Myocyte (in vitro differentiated cells): Measurements from ENCODE around the gene ATP2B2. TPM values are rescaled to one million over a fixed set of nuclear protein-coding genes. Genes with fewer than 3 reads are reported as not detected.

Source experiments
- DNase-seq: peaks from one replicate; pipeline ENCODE4 v3.0.0-alpha.2; 2012; ENCODE audit warnings: low read depth
- total RNA-seq: library from RNA; depleted of rRNA; stranded (reverse); fragments of >200 nt; gene quantifications from 2 replicates; pipeline ENCODE4 v1.2.3, GENCODE V29; 2014

The ATP2B2 gene
- total RNA-seq, 1 donor from 2014 or later: 0.24 TPM

GRCh38 chr3:10530241-10530640 is 24.9 kb upstream of the ATP2B2 start:
- no peak for DNase-seq

DNA sequence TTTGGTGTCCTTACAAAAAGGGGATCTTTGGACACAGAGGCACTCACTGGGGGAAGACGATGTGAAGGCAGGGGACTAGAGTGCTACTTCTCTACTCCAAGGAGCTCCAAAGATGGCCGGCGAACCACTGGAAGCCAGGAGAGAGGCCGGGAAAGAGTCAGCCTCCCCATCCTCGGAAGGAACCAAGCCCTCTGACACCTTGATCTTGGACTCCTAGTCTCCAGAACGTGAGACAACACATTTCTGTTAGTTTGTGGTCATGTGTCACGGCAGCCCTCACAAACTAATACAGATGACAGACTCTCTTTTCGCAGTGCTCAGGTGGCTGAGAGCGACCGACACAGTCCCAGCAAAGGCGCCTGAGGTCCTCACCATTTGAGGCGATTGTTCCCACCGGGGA is 24.4 kb upstream of the ATP2B2 start:
- DNase-seq: no peak

DNA sequence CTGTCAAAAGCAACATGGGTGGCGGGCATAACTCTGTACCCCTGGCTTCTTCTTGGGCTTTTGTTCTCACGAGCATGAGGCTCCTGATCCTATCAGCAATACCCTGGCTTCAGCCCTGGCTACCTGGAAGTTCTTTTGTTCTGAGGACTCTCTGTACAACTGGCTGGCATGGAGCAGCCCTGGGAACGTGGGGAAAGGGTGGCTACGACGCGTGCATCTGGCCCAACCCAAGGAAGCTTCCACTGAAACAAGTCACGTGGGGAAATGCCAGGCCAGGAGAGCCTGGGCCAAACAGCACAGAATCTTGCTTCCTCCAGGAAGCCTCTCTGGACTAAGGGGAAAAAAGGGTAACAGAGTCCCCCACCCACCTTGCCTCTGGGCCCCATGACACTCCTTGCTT is 22.7 kb upstream of the ATP2B2 start:
- no peak for DNase-seq

DNA sequence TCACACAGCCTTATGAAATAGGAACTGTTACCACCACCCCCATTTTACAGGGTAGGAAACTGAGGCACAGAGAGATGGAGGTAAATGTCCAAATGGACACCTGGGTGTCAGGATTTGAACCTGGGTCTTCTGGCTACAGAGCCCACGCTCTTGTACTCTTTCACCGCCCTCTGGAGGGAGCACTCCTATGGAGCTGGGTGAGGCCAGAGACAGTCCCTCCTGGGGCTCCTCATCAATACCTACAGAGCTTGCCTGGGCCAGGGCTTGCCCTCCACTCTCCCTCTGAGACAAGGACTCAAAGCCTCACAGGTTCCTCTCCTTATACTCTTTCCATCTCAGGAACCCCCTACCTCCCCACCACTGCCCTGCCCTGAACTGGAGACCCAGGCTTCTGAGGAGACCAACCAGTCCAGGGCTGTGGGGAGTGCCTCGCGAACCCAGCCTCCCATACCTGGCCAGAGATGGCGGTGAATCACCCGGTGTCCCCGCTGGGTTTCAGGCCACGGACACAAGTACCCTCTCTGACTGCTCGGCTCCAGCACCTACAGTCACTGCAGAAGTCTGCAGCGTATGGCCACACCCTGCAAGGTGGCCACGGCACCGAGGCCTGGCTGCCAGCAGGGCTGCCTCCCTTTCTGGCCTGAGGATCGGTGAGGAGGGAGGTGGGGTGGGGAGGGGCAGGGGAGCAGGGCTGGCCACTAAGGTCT is 22.1 kb upstream of the ATP2B2 start:
- DNase-seq: no peak

DNA sequence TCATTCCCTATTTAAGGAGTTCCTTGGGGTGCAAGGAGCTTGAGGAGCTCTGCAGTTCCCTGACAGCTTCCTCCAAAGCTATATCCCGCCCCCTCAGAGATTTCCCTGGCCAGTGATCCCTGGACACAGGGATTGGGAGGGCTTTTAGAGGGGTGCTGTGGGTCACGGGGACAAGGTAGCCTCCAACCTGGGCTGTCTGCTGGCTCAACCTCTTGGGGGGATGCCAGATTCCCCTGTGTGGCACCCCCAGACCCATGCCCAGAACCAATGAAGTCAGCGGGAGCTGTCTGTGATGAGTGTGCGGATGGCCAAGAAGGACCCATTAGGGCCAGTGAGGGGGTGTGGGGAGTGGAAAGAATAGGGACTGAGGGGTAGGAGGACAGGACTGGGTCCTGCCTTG is 21.0 kb upstream of the ATP2B2 start:
- no peak for DNase-seq

GRCh38 chr3:10524799-10525301 is 19.5 kb upstream of the ATP2B2 start:
- DNase-seq: no peak

DNA sequence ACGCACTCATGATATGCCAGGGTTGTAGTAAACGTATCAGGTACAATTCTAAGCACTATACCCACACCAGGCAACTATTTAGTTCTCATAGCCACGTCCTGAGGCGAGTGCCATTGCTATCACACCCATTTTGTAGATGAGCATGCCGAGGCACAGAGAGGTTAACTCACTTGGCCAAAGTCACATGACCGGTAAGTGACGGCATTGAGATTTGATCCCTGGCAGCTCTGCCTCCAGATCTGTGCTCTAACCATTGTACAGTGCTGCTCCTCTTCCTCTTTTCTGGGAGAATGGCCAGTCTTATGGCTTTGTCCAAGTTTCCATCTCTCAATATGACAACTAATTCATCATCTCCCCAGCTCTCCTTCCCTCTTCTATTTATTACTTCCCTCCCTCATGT is 18.9 kb upstream of the ATP2B2 start:
- DNase-seq: no peak

- no peak for DNase-seq
Measured at GRCh38 chr3:10523561-10523960, 18.2 kb upstream of the ATP2B2 start.

DNA sequence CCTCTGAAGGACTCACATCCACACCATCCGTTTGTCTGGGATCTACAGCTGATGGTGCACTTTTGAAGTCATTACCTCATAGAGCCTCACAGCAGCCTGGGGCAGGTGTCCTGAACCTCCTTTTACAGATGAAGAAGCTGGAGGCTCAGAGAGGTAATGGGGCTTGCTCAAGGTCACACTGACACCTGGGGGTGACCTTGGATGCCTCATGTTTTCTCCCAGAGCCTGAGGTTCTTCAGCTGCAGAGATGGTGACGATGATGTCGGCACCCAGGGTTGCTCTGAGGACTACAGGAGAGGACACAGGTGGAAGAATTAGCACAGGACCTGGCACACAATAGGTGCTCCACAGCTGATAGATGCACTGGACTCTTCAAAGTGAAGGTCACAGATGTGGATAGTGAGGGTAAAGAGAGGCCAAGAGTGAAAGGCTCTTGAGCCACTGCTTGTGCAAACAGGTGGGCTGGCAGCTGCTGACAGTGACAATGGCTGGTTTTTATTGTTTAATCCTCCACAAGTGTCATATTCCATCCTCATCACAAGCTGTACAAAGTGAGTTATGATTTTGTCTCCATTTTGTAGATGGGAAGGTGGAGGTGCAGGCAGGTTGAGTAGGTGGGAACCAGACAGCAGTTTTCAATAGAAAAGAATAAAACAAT is 17.4 kb upstream of the ATP2B2 start:
- peak; percentile 53 for DNase-seq

DNA sequence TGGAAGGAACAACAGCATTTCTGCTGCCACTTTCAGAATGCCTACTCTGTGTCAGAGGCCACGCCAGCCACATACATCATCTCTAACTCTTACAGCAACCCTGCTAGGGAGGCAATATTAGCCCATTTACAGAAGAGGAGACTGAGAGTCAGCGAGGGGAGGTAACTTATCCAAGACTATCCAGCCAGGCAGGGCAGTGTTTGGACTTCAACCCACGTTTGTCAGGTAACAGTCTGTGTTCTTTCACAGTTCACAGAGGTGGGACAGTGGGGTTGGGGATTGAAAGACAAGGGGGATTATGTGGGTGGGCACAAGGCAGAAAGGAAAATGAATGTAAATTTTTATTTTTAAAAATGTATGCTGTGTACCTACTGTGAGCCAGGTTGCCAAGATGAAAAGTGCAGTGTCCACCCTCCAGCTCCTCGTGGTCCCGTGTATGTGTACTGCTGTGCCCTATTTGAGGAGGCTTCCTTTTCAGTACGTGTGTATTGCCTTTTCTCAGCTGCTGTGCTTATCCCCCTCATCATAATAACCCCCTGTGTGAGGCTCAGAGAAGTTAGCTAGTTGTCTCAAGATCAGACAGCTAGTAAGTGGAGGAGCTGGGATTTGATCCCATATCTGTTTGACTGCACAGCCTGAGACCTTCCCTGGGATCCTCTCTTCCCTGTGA is 16.5 kb upstream of the ATP2B2 start:
- DNase-seq: no peak

DNA sequence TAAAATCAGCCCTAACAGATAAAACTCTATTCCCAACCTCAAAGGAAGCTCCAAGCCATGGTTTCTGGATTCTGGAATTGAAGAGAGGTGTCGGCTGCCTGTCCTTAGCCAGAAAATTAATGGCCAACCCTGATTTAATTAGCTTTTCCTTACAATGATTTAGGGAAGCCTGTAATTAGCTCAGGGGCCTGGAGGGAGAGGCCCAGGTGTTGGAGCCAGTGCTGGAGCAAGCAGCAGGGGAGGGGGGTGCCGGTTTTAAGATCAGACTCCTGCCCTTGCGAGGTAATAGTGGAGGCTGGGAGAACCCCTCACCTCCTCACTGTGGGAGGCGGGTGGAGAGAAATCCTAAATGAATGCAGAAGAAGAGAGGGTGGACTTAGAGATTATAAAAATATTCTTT is 14.7 kb upstream of the ATP2B2 start:
- DNase-seq: no peak

DNA sequence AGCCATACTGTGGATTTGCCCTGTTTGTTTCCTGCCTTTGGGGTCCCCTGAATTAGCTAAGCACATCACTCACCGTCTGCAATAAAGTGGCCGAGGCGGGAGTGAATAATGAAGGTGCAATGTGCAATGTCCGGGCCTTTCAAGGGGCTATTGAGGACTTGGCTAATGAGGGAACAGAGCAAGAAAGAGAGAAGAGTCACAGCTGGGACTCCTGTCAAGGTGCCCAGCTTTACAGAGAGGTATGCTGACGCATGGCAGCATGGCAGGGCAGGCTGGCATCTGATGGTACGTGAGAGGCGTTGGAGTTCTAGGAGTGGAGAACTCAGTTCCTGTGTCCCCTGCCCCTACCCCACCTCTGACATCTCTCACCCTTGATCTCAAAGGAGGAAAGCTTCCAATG is 13.8 kb upstream of the ATP2B2 start:
- DNase-seq: no peak

- DNase-seq: peak; percentile 91
Measured at GRCh38 chr3:10518506-10519150, 13.2 kb upstream of the ATP2B2 start.

DNA sequence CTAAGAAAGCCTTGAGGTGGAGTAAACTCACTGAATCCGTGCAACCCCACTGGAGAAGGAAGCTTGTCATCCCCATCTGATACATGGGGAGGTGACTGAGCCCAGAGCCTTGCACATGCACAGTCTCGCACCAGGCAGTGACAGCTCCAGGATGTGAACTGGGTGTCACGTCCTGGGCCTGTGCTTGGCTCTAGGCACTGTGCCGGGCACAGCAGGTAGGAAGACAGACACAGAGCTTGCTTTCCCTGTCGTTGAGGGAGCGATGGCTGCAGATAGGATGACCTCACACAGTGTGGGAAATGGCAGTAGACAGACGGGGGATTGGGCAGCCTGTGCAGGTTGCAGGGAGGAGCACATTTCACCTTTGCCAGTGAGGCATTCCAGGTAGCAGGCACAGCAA is 12.2 kb upstream of the ATP2B2 start:
- no peak for DNase-seq

GRCh38 chr3:10516544-10517452 is 11.4 kb upstream of the ATP2B2 start:
- DNase-seq: no peak

- no peak for DNase-seq
Measured at GRCh38 chr3:10515884-10516495, 10.6 kb upstream of the ATP2B2 start.

DNA sequence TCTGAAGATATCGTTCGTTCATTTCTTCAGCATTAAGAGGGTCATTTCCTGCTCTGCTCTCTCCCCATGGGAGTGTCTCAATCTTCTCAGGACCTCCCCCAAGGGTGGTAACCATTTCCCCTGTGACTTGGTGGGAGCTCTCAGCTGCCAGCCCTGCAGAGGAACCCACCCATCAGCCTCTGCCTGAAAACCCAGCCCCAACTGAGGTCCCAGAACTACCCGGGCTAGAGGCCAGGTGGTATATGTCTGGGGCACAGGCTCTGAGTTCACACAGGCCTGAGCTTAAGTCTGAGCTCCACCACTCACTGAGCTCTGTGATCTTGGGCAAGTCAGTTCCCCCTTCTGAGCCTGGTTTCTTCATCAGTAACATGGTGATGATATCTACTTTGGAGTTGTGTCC is 10.0 kb upstream of the ATP2B2 start:
- DNase-seq: no peak

GRCh38 chr3:10514407-10515069 is 9.2 kb upstream of the ATP2B2 start:
- DNase-seq: no peak

DNA sequence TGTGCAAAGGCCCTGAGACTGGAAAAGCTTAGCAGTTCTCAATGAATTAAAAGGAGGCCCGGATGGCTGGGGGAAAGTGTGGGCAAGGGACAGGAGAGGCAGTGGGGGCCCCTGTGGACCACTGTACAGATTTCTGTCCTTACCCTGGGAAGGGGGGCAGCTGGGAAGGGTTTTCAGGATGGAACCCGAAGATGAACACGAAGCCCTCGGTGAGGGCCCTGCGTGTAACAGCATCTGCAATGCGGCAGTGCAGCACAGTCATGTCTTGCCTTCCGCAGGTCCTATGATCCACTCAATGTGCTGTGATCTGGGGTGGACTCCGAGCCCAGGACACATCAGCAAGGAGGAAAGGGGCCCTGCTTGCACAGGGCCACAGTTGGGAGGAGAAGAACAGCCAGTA is 7.9 kb upstream of the ATP2B2 start:
- DNase-seq: no peak

DNA sequence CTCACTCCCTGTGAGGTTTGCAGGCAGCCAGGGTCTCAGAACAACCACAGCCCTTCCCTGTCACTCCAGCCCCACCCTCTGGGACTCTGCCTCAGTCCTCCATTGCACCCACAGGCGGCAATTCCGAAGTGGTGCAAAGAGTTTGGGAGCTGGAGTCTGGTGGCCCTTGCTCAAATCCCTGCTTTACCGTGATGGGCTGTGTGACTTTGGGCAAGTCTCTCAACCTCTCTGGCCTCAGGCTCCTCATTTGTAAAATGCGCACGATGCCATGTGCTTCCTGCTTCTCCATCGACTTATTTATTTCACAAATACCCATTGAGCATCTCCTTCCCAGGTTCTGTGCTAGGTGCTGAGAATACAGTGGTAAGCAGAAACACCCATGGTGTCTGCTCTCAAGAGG is 7.3 kb upstream of the ATP2B2 start:
- no peak for DNase-seq
